HL-60/S4 (cell line): ENCODE results near the gene COA4.

ENCODE experiments used
- in situ Hi-C: fragments of 300-500 bp; cut with MboI; formaldehyde crosslinking; loops from 2 replicates; pipeline ENCODE4 v1.14.3; 2022; ENCODE audit warnings: low sequenced_read_pairs

The COA4 gene

DNA sequence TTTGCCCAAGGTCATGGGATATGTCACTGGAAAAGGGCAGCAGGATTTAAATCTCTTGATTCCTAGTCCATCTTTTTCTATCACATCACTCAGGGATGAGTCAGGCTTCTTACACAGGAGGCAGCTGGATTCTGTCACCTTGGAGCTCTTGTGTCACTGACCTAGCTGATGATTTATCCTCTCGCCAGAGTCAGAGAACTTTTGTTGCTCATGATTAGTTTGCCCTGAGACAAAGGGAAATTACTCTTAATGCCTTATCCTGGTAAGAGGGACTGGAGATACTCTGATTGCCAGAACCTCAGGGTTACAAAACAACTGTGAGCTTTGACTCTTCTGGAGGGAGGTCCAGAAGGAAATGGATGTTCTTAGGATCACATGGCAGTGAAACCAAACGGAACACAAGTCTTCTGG lies 10.1 kb downstream of the COA4 start:
- in situ Hi-C loops = no loop called here

DNA sequence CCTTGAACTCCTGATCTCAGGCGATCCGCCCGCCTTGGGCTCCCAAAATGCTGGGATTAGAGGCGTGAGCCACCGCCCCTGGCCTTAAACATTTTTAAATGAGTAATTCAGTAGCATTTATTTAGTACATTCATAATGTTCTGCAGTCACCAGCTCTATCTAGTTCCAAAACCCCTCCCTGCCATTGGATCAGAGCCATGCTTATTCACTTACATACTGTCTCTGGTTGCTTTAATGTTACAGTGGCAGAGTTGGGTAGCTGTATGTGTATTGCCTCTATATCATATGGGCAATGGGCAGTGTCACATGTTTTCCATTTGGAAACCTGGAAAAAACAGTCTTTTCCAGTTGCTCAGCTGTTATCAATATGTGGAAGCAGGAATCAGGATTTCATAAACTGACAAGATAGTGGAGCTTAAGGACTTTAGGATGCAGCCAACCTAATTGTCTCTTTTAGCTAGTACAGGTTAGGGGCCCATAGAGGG lies 10.5 kb downstream of the COA4 start:
- in situ Hi-C loops = no loop called here

DNA sequence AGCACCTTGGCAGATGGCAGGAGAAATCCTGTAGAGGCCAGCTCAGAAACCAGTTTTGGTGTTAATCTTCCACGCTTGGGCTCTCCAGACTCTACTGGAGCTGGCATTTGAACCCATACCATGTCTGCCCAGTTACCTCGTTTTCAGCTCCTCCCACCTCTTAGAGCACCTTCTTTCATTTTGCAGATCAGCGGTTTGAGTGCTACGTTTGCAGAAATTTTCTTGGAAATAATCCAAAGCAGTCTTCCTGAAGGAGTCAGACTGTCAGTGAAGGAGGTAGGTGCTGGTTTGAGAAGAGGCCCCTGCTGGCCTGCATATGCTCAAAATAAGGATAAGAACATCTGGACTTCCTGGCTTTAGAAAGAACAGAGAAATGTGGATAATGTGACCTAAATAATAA lies 13.7 kb downstream of the COA4 start:
- in situ Hi-C loops = no loop called here

DNA sequence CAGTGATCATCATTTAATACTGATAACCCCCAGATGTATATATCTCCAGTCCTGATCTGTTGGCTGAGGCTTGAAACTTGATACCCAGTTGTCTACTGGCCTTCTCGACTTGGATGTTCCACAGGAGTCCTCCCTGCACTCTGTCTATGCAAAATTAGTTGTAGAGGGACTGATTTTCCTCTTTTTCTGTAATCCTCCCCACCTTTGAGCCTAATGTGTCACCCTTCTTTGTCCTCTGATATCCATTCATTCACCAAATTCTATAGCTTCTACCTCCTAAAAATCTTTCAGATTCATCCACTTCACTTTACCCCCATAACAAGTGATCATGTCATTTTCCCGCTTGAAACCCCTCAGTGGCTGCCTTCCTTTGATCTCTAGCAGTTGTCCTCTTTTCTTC lies 16.4 kb downstream of the COA4 start:
- in situ Hi-C loops = no loop called here

DNA sequence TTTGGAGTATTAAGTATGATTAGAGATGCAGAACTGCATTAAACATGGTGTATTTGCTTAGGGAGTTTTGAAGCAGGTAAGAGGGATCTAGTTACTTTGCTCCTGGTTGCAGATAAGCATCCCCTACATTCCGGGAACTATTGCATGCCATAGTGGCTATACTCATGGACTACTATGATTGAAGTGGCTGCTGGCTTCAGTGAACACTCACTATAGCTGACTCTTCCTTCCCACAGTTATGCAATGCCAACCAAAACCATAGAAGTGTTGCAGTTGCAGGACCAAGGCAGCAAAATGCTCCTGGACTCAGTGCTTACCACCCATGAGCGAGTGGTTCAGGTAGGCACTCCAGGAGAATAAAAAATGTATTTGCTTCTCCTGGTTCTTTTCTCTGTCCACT lies 17.0 kb downstream of the COA4 start:
- in situ Hi-C loops = no loop called here

DNA sequence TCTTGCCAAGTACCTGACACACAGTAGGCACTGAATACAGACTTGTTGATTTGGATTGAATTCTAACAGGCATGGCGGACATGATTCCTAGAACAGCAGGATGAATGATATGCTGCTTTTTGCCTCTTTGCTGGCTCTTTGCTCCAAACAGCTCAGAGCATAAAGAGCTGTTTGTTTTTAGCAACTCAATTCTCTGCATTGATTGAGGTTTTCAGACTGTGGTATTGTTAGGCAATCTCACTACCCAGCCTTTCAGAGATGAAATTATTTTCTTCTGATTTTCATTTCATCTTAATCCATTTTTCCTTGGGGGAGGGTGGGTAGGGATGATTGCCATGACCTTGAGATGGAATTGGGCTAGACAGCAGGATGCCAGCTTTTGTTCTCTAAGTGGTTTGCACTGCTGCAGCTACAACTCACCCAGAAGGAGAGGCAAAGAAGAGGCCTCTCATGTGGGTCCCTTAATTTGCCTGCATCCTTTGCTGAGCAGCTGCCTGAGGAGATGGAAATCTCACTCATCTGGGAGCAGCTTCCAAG lies 20.5 kb downstream of the COA4 start:
- in situ Hi-C loops = no loop called here

DNA sequence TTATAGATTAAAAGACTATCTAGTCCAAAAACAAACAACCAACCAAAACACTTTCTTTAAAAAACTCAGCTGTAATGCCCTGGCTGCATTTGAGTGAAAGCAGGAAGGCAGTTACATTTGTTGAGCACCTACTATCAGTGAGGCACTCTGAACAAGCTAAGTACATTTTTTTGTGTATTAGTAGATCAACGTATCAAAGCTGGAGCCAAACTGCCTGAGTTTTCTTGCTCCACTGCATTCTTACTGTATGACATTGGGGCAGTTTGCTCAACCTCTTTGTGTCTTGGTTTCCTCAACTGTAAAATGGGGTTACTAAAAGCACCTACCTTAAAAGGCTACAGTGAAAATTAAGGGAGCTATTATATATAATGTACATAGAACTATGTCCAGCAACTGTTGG lies 22.0 kb downstream of the COA4 start:
- in situ Hi-C loops = no loop called here

DNA sequence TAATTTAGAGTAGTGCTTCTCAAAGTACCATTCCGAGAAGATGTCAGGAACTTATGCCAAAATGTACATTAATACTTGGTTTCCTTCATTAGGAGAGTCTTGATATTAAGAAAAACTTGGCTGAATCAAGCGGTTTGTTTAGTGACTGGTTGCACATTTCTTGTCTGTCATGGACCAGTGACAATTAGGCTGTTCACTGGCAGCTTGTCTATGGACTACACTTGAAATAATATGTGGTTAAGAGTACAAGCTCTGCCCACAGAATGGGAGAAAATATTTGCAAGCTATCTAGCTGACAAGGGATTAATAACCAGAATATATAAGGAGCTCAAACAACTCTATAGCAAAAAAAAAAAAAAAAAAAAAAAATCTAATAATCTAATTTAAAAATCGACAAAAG lies 24.6 kb downstream of the COA4 start:
- in situ Hi-C loops = no loop called here

DNA sequence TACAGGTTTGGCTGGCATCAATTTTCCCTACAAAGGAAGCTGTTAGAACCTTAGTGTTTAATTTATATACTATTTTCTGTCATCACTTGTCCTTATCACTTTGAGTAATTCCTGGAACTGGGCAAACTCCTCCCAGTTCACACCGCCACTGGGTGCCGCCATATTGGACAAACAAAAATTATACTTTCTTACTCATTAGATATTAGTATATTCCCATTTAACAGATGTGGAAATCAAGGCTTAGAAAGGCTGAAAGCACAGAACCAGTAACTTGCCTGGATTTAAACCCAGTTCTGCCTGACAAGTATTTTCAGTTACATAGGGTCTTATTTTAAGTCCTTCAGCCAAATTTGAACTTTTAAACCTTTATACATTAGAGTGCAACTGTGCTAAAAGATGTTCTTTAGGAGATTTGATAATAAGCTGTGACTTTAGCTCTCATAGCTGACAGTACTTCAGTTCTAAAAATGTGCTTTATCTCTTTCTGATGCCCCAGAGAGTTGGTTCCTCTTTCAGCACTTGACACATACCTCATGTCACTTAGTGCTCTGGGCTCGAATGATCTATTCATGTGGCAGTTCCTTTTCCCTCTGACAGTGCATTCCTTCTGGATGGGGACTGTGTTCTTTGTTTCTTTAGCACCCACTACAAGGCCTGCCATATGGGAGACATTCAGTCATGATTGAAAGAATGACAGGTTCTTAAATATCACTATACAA lies 25.4 kb downstream of the COA4 start:
- in situ Hi-C loops = no loop called here

DNA sequence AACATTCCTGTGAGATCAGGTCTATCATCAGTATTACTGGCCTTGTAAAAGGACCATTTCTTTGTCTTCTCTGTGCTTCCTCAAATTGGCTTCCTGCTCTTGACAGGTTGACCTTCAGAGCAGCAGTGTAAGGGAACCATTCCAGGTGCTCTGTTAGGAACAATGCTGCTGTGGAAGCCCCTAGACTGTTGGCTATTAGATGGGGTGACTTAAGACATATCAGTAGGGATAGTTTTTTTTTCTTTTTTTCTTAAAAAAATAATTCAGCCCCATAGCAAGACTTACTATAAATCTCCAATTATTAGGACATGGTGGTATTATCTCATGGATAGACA lies 37.6 kb downstream of the COA4 start:
- in situ Hi-C loops = no loop called here

DNA sequence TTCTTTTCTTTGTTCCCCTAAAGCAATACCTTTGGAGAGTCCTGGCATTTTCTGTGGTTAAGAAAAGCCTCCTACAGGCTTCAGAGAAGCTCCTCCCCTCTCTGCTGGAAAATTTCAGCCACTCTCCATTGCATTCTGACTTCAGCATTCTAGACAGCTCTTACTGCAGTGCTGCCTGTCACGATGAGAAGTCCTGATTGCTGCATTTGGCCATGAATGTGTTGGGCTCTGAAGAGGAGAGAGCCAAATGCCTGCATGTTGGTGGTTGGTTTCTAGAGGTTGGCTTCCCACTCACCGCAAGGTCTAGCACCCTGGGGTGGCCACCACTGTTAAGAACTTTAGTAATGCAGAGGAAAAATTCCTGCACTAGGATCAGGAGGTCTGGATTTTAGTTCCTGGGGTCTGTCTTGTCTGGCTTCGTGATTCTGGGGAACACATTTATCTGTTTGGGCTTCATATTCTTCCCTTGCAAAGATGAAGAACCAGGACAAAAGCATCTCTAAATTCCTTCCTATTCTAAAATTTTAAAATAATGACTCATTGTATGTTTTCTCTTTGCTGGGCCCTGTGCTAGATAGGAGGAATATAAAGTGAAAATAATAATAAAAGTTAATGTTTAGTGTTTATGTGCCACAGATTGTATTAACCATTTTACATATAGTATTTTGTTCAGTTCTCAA lies 38.1 kb downstream of the COA4 start:
- in situ Hi-C loops = no loop called here

DNA sequence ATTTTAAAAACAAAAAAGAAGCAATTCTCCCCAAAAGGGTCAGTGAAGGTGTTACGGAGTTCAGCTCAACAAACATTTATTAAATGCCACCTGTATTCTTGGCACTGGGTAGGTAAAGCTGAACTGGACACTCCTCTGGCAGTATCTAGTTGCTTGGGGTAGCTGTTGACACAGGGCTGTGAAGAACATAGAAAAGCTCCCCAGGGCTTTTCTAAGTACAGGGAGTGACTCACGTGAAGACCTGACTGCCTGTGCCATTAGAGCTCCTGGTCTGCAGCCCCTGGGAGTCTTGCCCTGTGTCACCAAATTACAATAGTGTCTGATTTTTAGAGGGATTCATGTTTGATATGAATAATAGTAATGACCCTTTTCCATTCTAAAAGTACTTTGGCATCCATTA lies 43.6 kb downstream of the COA4 start:
- in situ Hi-C loops = no loop called here

DNA sequence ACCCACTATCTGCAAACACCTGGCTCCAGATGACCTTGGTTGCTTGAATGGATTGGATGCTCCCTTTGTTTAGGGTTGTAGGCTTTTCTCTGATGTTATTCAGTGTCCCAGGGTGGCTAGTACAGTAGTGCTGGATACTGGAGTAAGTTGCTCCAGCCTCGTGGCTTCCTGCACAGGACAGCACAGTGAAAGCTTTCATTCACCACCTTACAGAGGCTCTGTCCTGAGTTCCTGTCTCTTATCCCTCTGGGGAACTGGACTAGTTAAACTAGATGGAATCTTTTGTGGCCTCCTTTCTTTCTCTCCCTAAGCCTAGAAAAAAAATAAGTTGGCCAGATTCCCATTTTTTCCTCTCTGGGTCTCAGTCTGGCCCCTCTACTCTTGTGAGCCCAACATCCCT lies 46.4 kb downstream of the COA4 start:
- in situ Hi-C loops = no loop called here
